A549 (cell line): ENCODE results near the gene ADA. TPM values are rescaled to one million over a fixed set of nuclear protein-coding genes. Genes with fewer than 3 reads are reported as not detected.

ENCODE experiments used
- ATAC-seq, 2 experiments: fragments of 200-7000 bp in 1 of 2; fragments of >200 bp in 1 of 2; cut with Nextera tagmentation in 1 of 2; cut with Tn5 transposase in 1 of 2; 3 replicates each; pipeline versions ENCODE4 v1.8.0 to v1.9.1; 2018 to 2020; ENCODE audit warnings: mild to moderate bottlenecking in 1 of 2, moderate library complexity in 1 of 2
- CTCF ChIA-PET: fragments of 300-600 bp; sonication (Branson Sonifier 250); formaldehyde crosslinking; extraction: SDS; loops from one replicate; lab custom pipeline; 2021; ENCODE audit warnings: antibody characterized with exemption, inconsistent platforms; lab: Yijun Ruan, JAX
- POLR2A ChIA-PET: fragments of 350-600 bp; formaldehyde crosslinking; extraction: SDS; loops from one replicate; lab custom pipeline; 2021; ENCODE audit warnings: antibody characterized with exemption, inconsistent platforms; lab: Yijun Ruan, JAX
- DNase-seq, 2 experiments: peaks; one replicate each; pipeline versions ENCODE4 v3.0.0 to v3.0.0-alpha.2; 2011 to 2016; ENCODE audit warnings: low read depth in 1 of 2, low spot score in 1 of 2
- FAIRE-seq: peaks from 2 replicates; lab custom pipeline; 2011; peaks lifted over from hg19 to GRCh38; lab: Jason Lieb, UNC
- H3K27ac ChIP-seq, 2 experiments: fragments of >200 bp; sonication (Bioruptor Twin); formaldehyde crosslinking; 3 replicates each; pipeline ENCODE4 v1.5.1; 2016 to 2017
- H3K4me1 ChIP-seq: fragments of >200 bp; sonication (Bioruptor Twin); formaldehyde crosslinking; 3 replicates; pipeline ENCODE4 v1.6.1; 2016
- H3K4me2 ChIP-seq: fragments of >200 bp; sonication (Bioruptor Twin); formaldehyde crosslinking; 3 replicates; pipeline ENCODE4 v1.6.1; 2016
- H3K4me3 ChIP-seq: fragments of >200 bp; sonication (Bioruptor Twin); formaldehyde crosslinking; 3 replicates; pipeline ENCODE4 v1.5.1; 2016
- H3K9me3 ChIP-seq: fragments of >200 bp; sonication (Bioruptor Twin); formaldehyde crosslinking; 3 replicates; pipeline ENCODE4 v1.6.1; 2016
- BHLHE40 ChIP-seq: IDR thresholded peaks from 2 replicates; pipeline ENCODE4 v1.6.1; 2012; ENCODE audit warnings: low read depth, low read length, inconsistent platforms
- CEBPB ChIP-seq, 2 experiments: fragments of >200 bp in 1 of 2; sonication (Bioruptor Twin) in 1 of 2; formaldehyde crosslinking in 1 of 2; IDR thresholded peaks; 2 replicates each; pipeline ENCODE4 v1.6.1; 2012 to 2016
- ESRRA ChIP-seq: fragments of 150-350 bp; IDR thresholded peaks from 2 replicates; pipeline ENCODE4 v1.6.1; 2014; ENCODE audit warnings: mild to moderate bottlenecking, low read length, borderline replicate concordance
- FOSB ChIP-seq: fragments of 250-450 bp; sonication (Bioruptor Pico); IDR thresholded peaks from 2 replicates; pipeline ENCODE4 v1.5.0; 2020; ENCODE audit warnings: mild to moderate bottlenecking, moderate library complexity
- FOSL2 ChIP-seq, 2 experiments: fragments of 450-650 bp in 1 of 2; fragments of >200 bp in 1 of 2; sonication (Bioruptor Twin) in 1 of 2; formaldehyde crosslinking; IDR thresholded peaks; 2 replicates each; pipeline versions ENCODE4 v1.5.0 to v1.6.1; 2016 to 2020; ENCODE audit warnings: mild to moderate bottlenecking in 1 of 2, moderate library complexity in 1 of 2
- GATA3 ChIP-seq: IDR thresholded peaks from 2 replicates; pipeline ENCODE4 v1.6.1; 2012; ENCODE audit warnings: borderline replicate concordance
- HES2 ChIP-seq: fragments of >200 bp; sonication (Bioruptor Twin); formaldehyde crosslinking; IDR thresholded peaks from 2 replicates; pipeline ENCODE4 v1.6.1; 2016
- HOXB13 ChIP-seq: fragments of 250-450 bp; sonication (Bioruptor Pico); IDR thresholded peaks from 2 replicates; pipeline ENCODE4 v1.5.0; 2020; ENCODE audit warnings: low read depth, mild to moderate bottlenecking, moderate library complexity
- JUNB ChIP-seq: fragments of >200 bp; sonication (Bioruptor Twin); formaldehyde crosslinking; IDR thresholded peaks from 2 replicates; pipeline ENCODE4 v1.6.1; 2016
- KDM1A ChIP-seq: fragments of 200-600 bp; sonication (generic); IDR thresholded peaks from 2 replicates; pipeline ENCODE4 v1.6.1; 2016; ENCODE audit warnings: low read depth, mild to moderate bottlenecking
- MAFK ChIP-seq: fragments of 450-650 bp; IDR thresholded peaks from 2 replicates; pipeline ENCODE4 v1.6.1; 2014; ENCODE audit not compliant: partially characterized antibody
- MYC ChIP-seq: IDR thresholded peaks from 2 replicates; pipeline ENCODE4 v1.6.1; 2012; ENCODE audit warnings: mild to moderate bottlenecking, inconsistent platforms, low read length, improper control_type of control experiment, borderline replicate concordance
- NFE2L2 ChIP-seq: fragments of 150-350 bp; conservative IDR thresholded peaks from 2 replicates; pipeline ENCODE4 v1.6.1; 2014; ENCODE audit warnings: low read length
- PBX3 ChIP-seq: IDR thresholded peaks from 2 replicates; pipeline ENCODE4 v1.6.1; 2012
- RARB ChIP-seq: fragments of 250-450 bp; sonication (Bioruptor Pico); IDR thresholded peaks from 2 replicates; pipeline ENCODE4 v1.8.0; 2021; ENCODE audit warnings: mild to moderate bottlenecking, moderate library complexity
- RNF2 ChIP-seq: fragments of 200-600 bp; sonication (generic); IDR thresholded peaks from 2 replicates; pipeline ENCODE4 v1.6.1; 2016; ENCODE audit warnings: low read depth, mild to moderate bottlenecking, antibody characterized with exemption, moderate library complexity, borderline replicate concordance
- SMC3 ChIP-seq: fragments of >200 bp; sonication (Bioruptor Twin); formaldehyde crosslinking; IDR thresholded peaks from 3 replicates; pipeline ENCODE4 v1.6.1; 2018; ENCODE audit warnings: inconsistent platforms
- TP53 ChIP-seq: fragments of 250-450 bp; sonication (Bioruptor Pico); IDR thresholded peaks from 2 replicates; pipeline ENCODE4 v1.5.0; 2021; ENCODE audit warnings: mild to moderate bottlenecking, moderate library complexity
- ZNF302 ChIP-seq: fragments of 250-450 bp; sonication (Bioruptor Pico); IDR thresholded peaks from 2 replicates; pipeline ENCODE4 v1.9.0; 2021; ENCODE audit warnings: inconsistent platforms, mild to moderate bottlenecking, moderate library complexity
- WGBS: methylation state at CpG from one replicate; pipeline ENCODE4 v1.1.6; 2017; ENCODE audit errors: missing lambda C conversion rate; 5-methylcytosine and 5-hydroxymethylcytosine counted together
- polyA plus RNA-seq, 4 experiments: library from polyadenylated mRNA; depleted of rRNA in 3 of 4; stranded (reverse); fragments of >200 nt; fragmentation: RNase III in 1 of 4; extraction: RNeasy Plus Mini Kit Qiagen cat#74134 plus additional on column Dnase treatment in 1 of 4; gene quantifications; 2 replicates in 3 of 4; 3 replicates in 1 of 4; pipeline ENCODE4 v1.2.3, GENCODE V29; 2011 to 2017
- TF ChIP-seq, protein P1 (sequence below): fragments of 450-650 bp; IDR thresholded peaks from 2 replicates; pipeline ENCODE4 v1.6.1; 2014; ENCODE audit warnings: antibody characterized with exemption
- TF ChIP-seq, protein P2 (sequence below): fragments of 150-350 bp; IDR thresholded peaks from 2 replicates; pipeline ENCODE4 v1.6.1; 2014; ENCODE audit warnings: low read depth, mild to moderate bottlenecking, low read length

The ADA gene
- polyA plus RNA-seq, 2 of the 4 experiments (the other 2 are of a cell fraction): 34.5 to 48.1 TPM

- Histone ChIP-seq H3K4me3 (no peak overlapping the region), H3K4me1 (no peaks in the 10 kb centered on the region), H3K27ac (no peak overlapping the region), H3K4me2 (no peak overlapping the region), H3K9me3 (no peaks in the 10 kb centered on the region)
- ChIA-PET CTCF (interaction anchor here (1.0 to 1.7 kb wide), 4 partner anchors 22 to 101 kb away, joined by 3 to 6 read pairs (median 4); no protein-coding TSS in a partner anchor), POLR2A (no interaction called here)
- ATAC-seq (no peak), FAIRE-seq (no peak), DNase-seq (no peak)
- WGBS: 86% methylated on average over 8 of the region's 8 CpGs
- TF ChIP-seq MAFK (no peak), ZNF302 (CRISPR knock-in tag) (no peak), BHLHE40 (no peak), MYC (no peak), RNF2 (no peak), JUNB (no peak), SMC3 (no peak), RARB (no peak), HOXB13 (CRISPR knock-in tag) (no peak)
- TF ChIP-seq, protein P1, sequence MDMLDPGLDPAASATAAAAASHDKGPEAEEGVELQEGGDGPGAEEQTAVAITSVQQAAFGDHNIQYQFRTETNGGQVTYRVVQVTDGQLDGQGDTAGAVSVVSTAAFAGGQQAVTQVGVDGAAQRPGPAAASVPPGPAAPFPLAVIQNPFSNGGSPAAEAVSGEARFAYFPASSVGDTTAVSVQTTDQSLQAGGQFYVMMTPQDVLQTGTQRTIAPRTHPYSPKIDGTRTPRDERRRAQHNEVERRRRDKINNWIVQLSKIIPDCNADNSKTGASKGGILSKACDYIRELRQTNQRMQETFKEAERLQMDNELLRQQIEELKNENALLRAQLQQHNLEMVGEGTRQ: no peak
- TF ChIP-seq, protein P2, sequence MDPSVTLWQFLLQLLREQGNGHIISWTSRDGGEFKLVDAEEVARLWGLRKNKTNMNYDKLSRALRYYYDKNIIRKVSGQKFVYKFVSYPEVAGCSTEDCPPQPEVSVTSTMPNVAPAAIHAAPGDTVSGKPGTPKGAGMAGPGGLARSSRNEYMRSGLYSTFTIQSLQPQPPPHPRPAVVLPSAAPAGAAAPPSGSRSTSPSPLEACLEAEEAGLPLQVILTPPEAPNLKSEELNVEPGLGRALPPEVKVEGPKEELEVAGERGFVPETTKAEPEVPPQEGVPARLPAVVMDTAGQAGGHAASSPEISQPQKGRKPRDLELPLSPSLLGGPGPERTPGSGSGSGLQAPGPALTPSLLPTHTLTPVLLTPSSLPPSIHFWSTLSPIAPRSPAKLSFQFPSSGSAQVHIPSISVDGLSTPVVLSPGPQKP: no peak
Observed at GRCh38 chr20:44632103-44632752, 19.3 kb downstream of the ADA start.

DNA sequence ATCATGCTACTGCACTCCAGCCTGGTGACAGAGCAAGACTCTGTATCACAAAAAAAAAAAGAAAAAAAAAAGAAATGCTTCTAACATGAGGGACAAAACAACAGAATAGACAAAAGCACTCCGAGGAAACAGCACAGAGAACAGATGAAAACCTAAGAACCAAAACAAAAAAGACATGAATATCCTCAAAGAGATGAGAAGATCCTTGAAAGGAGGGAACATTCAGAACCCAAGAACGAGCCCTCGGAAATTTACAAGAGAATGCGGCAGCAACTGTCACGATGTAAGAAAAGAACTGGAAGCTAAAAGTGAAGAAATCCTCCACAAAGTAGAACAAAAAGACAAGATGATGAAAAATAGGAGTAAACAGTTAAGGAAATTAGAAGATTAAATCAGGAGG is 21.2 kb downstream of the ADA start:
- POLR2A ChIA-PET: no interaction called here
- Histone ChIP-seq H3K4me2 (no peak overlapping the region), H3K4me3 (no peak overlapping the region), H3K4me1 (no peaks in the 10 kb centered on the region), H3K27ac (no peak overlapping the region), H3K9me3 (no peaks in the 10 kb centered on the region)
- WGBS: 92% methylated on average over 5 of the region's 5 CpGs
- CTCF ChIA-PET: interaction anchor here (1.6 to 3.0 kb wide), 3 partner anchors 12 to 54 kb away, joined by 6 to 11 read pairs (median 7); no protein-coding TSS in a partner anchor
- FAIRE-seq: no peak
- ATAC-seq: no peak
- TF ChIP-seq MYC (no peak), HES2 (no peak)
- DNase-seq: no peak

- H3K9me3 ChIP-seq: no peaks in the 10 kb centered on the region
- ChIA-PET POLR2A (no interaction called here), CTCF (interaction anchor here (0.7 to 3.0 kb wide), 6 partner anchors 11 to 414 kb away, joined by 3 to 11 read pairs (median 5); no protein-coding TSS in a partner anchor)
- H3K4me2 ChIP-seq: no peak overlapping the region
- no peak for FAIRE-seq
- DNase-seq: no peak
- ATAC-seq: no peak
- TF ChIP-seq FOSL2 (IDR thresholded peaks at IDR 0.05): no peak
- TF ChIP-seq FOSL2 (CRISPR knock-in tag; IDR thresholded peaks at IDR 0.05): no peak
- no peak for TF ChIP-seq RNF2
- TF ChIP-seq BHLHE40: no peak
- no peak for TF ChIP-seq PBX3
- no peak for TF ChIP-seq NFE2L2
- no peak for TF ChIP-seq GATA3
- no peak for TF ChIP-seq CEBPB (IDR thresholded peaks at IDR 0.05)
- no peak for TF ChIP-seq TP53 (CRISPR knock-in tag)
- no peak for TF ChIP-seq ESRRA
- no peak for TF ChIP-seq FOSB (CRISPR knock-in tag)
- TF ChIP-seq KDM1A: no peak
- H3K4me1 ChIP-seq: no peaks in the 10 kb centered on the region
- WGBS: 91% methylated on average over 10 of the region's 10 CpGs
- no peak overlapping the region for H3K4me3 ChIP-seq
- no peak overlapping the region for H3K27ac ChIP-seq
Observed at GRCh38 chr20:44629542-44629941, 22.0 kb downstream of the ADA start.
